Measurements from ENCODE around the gene TTLL11. TPM values are rescaled to one million over a fixed set of nuclear protein-coding genes. Genes with fewer than 3 reads are reported as not detected.

TTLL11 gene
- total and polyA plus RNA-seq, 2 experiments from 2014 or later = 0.57 to 1.4 TPM

DNA sequence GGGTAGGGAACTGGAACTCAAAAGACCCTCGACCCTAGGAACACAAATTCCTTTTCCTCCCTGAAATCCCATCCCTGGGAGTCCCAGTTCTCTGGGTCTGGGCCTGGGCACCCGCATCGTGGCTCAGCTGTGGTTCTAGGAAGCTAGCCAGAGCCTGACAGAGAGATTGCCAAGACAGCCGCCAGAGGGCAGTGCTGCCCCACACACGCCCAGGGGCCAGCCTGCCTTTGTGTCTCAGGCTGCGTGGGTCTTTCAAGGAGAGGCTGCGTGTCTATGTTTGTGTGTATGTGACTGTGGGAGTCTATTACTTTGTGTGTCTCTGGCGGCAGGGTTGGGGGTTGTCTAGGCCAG lies 32.0 kb upstream of the TTLL11 start (continued):
- TF ChIP-seq ZNF462 (CRISPR knock-in tag; IDR thresholded peaks at IDR 0.05) = no peak
- no peak for TF ChIP-seq ZNF331 (CRISPR knock-in tag; IDR thresholded peaks at IDR 0.05; ENCODE audit: low read depth)
- no peak for TF ChIP-seq JUNB (IDR thresholded peaks at IDR 0.05; ENCODE audit: unreplicated experiment)
- TF ChIP-seq, protein P1, sequence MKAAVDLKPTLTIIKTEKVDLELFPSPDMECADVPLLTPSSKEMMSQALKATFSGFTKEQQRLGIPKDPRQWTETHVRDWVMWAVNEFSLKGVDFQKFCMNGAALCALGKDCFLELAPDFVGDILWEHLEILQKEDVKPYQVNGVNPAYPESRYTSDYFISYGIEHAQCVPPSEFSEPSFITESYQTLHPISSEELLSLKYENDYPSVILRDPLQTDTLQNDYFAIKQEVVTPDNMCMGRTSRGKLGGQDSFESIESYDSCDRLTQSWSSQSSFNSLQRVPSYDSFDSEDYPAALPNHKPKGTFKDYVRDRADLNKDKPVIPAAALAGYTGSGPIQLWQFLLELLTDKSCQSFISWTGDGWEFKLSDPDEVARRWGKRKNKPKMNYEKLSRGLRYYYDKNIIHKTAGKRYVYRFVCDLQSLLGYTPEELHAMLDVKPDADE (IDR thresholded peaks at IDR 0.05) = no peak

- Histone ChIP-seq H2AFZ (no peak overlapping the region), H3K9me2 (ENCODE audit: insufficient read depth) (no peaks in the 10 kb centered on the region), H3K4me3 (no peak overlapping the region), H3K4me2 (no peak overlapping the region), H4K20me1 (replicated peaks; ENCODE audit: insufficient read depth) (no peaks in the 10 kb centered on the region), H3K36me3 (ENCODE audit: insufficient read depth) (no peaks in the 10 kb centered on the region), H3F3A (replicated peaks; ENCODE audit: low read depth) (no peaks in the 10 kb centered on the region), H3K27me3 (ENCODE audit: insufficient read depth) (peaks cover 30% of the 10 kb centered on the region), H3K79me2 (replicated peaks; ENCODE audit: insufficient read depth) (no peaks in the 10 kb centered on the region), H3K4me1 (ENCODE audit: insufficient read depth) (peaks cover 12% of the 10 kb centered on the region), H3K27ac (ENCODE audit: low read depth) (no peak overlapping the region)
- Mint-ChIP-seq H3K9me3 (no peaks in the 10 kb centered on the region; the same call in 2 of the 3 replicates), H3K4me3 (no peak overlapping the region), H3K4me1 (peaks cover 17% of the 10 kb centered on the region; the same call in 2 of the 3 replicates), H3K27me3 (ENCODE audit: insufficient read depth, low read depth, poor library complexity) (peaks cover 38% of the 10 kb centered on the region), H3K36me3 (ENCODE audit: low read depth) (no peaks in the 10 kb centered on the region), H3K27ac (no peak overlapping the region)
- no peak for DNase-seq (ENCODE audit: low spot score)
- no peak for ATAC-seq
- TF ChIP-seq ZNF331 (CRISPR knock-in tag; IDR thresholded peaks at IDR 0.05; ENCODE audit: low read depth) = no peak
- no peak for TF ChIP-seq ZNF462 (CRISPR knock-in tag; IDR thresholded peaks at IDR 0.05)
- TF ChIP-seq, protein P1 (IDR thresholded peaks at IDR 0.05) = no peak
- no peak for TF ChIP-seq STAT1 (IDR thresholded peaks at IDR 0.05; ENCODE audit: unreplicated experiment)
Measured at GRCh38 chr9:122124528-122124927, 31.4 kb upstream of the TTLL11 start.
